Measurements from ENCODE around the gene CTSL.

- TF ChIP-seq PKNOX1 (IDR thresholded peaks at IDR 0.05) (no peak), ARNT (IDR thresholded peaks at IDR 0.05) (no peak), TARDBP (IDR thresholded peaks at IDR 0.05) (no peak), BHLHE40 (IDR thresholded peaks at IDR 0.05; ENCODE audit: borderline replicate concordance) (no peak)
Measured at GRCh38 chr9:87676976-87677775, 48.7 kb upstream of the CTSL start.
